Caco-2 (cell line): Measurements from ENCODE around the gene TNRC18. TPM values are rescaled to one million over a fixed set of nuclear protein-coding genes. Genes with fewer than 3 reads are reported as not detected.
"Not testable (repeated sequence)": the region's sequence is repeated elsewhere in the genome, so short reads cannot be mapped to it uniquely, and the experiment has no call there.

Experiments
- BruUV-seq: library from RNA; stranded (reverse); fragments of 400-500 nt; replicated peaks from 2 replicates; lab custom pipeline; 2021; lab: Mats Ljungman, UMichigan
- CTCF ChIA-PET: fragments of 300-600 bp; sonication (Branson Sonifier 250); formaldehyde crosslinking; loops from one replicate; lab custom pipeline; 2022; ENCODE audit warnings: antibody characterized with exemption; lab: Charles Lee
- POLR2A ChIA-PET: fragments of 300-600 bp; sonication (Branson Sonifier 250); formaldehyde crosslinking; loops from one replicate; lab custom pipeline; 2022; ENCODE audit warnings: antibody characterized with exemption; lab: Charles Lee
- DNase-seq, 2 experiments: peaks; one replicate each; pipeline versions ENCODE4 v3.0.0 to v3.0.0-alpha.2; 2020 to 2022
- H3K27me3 ChIP-seq: replicated peaks from 2 replicates; pipeline ENCODE4 v1.6.0; 2011; ENCODE audit warnings: low read length; ENCODE audit not compliant: control insufficient read depth, insufficient read depth
- H3K36me3 ChIP-seq: 2 replicates; pipeline ENCODE4 v1.5.1; 2011; ENCODE audit warnings: low read length; ENCODE audit not compliant: control insufficient read depth, insufficient read depth
- H3K4me1 ChIP-seq: fragments of 250-450 bp; sonication (Bioruptor Pico); 2 replicates; pipeline ENCODE4 v1.5.1; 2020; ENCODE audit warnings: mild to moderate bottlenecking
- H3K4me3 ChIP-seq: 2 replicates; pipeline ENCODE4 v1.5.1; 2011; ENCODE audit warnings: low read depth, mild to moderate bottlenecking, control low read depth, low read length
- H3K9me3 ChIP-seq: fragments of 250-450 bp; sonication (Bioruptor Pico); 2 replicates; pipeline ENCODE4 v1.5.1; 2020; ENCODE audit warnings: mild to moderate bottlenecking, moderate library complexity
- H3K27ac Mint-ChIP-seq: one replicate; pipeline ENCODE4 v1.8.0; 2022; ENCODE audit warnings: mixed read lengths; ENCODE audit not compliant: unreplicated experiment
- H3K27me3 Mint-ChIP-seq: one replicate; pipeline ENCODE4 v1.8.0; 2022; ENCODE audit warnings: mixed read lengths; ENCODE audit not compliant: insufficient read depth, unreplicated experiment
- H3K36me3 Mint-ChIP-seq: one replicate; pipeline ENCODE4 v1.8.0; 2022; ENCODE audit warnings: mild to moderate bottlenecking, mixed read lengths; ENCODE audit not compliant: insufficient read depth, unreplicated experiment
- H3K4me1 Mint-ChIP-seq: one replicate; pipeline ENCODE4 v1.8.0; 2022; ENCODE audit warnings: low read depth, mixed read lengths; ENCODE audit not compliant: unreplicated experiment
- H3K4me3 Mint-ChIP-seq: one replicate; pipeline ENCODE4 v1.8.0; 2022; ENCODE audit warnings: mild to moderate bottlenecking, moderate library complexity, mixed read lengths; ENCODE audit not compliant: unreplicated experiment
- H3K9me3 Mint-ChIP-seq: one replicate; pipeline ENCODE4 v1.8.0; 2022; ENCODE audit warnings: mixed read lengths; ENCODE audit not compliant: unreplicated experiment
- intact Hi-C: fragments of 100-400 bp; cut with micrococcal nuclease; formaldehyde crosslinking; loops from one replicate; pipeline ENCODE4 v1.10.0; 2022; ENCODE audit not compliant: unreplicated experiment
- total RNA-seq: library from RNA; stranded (reverse); gene quantifications from 2 replicates; pipeline ENCODE4 v1.2.3, GENCODE V29; 2022
- TF ChIP-seq, protein P1 (sequence below), 2 experiments: fragments of 200-600 bp in 1 of 2; IDR thresholded peaks; 1 replicate in 1 of 2; 2 replicates in 1 of 2; pipeline versions ENCODE4 v1.5.1 to v1.8.0; 2011 to 2022; ENCODE audit warnings: antibody characterized with exemption in 1 of 2, control low read depth in 1 of 2, inconsistent platforms in 1 of 2, low read depth in 1 of 2, low read length in 1 of 2, mild to moderate bottlenecking in 1 of 2, moderate library complexity in 1 of 2; ENCODE audit not compliant: insufficient read depth in 1 of 2, severe bottlenecking in 1 of 2, unreplicated experiment in 1 of 2

The TNRC18 gene
- total RNA-seq, 1 experiment from 2014 or later = 75.6 TPM

GRCh38 chr7:5266191-5267028, 157.2 kb downstream of the TNRC18 start:
- BruUV-seq = no TSS peak
- CTCF ChIA-PET = no interaction called here
- Mint-ChIP-seq H3K4me1 (no peaks in the 10 kb centered on the region), H3K27me3 (no peaks in the 10 kb centered on the region), H3K4me3 (no peak overlapping the region), H3K27ac (no peak overlapping the region), H3K36me3 (no peaks in the 10 kb centered on the region), H3K9me3 (no peaks in the 10 kb centered on the region)
- Histone ChIP-seq H3K9me3 (no peaks in the 10 kb centered on the region), H3K36me3 (no peaks in the 10 kb centered on the region), H3K4me3 (no peak overlapping the region), H3K27me3 (no peaks in the 10 kb centered on the region), H3K4me1 (no peaks in the 10 kb centered on the region)
- no peak for DNase-seq
- TF ChIP-seq, protein P1, sequence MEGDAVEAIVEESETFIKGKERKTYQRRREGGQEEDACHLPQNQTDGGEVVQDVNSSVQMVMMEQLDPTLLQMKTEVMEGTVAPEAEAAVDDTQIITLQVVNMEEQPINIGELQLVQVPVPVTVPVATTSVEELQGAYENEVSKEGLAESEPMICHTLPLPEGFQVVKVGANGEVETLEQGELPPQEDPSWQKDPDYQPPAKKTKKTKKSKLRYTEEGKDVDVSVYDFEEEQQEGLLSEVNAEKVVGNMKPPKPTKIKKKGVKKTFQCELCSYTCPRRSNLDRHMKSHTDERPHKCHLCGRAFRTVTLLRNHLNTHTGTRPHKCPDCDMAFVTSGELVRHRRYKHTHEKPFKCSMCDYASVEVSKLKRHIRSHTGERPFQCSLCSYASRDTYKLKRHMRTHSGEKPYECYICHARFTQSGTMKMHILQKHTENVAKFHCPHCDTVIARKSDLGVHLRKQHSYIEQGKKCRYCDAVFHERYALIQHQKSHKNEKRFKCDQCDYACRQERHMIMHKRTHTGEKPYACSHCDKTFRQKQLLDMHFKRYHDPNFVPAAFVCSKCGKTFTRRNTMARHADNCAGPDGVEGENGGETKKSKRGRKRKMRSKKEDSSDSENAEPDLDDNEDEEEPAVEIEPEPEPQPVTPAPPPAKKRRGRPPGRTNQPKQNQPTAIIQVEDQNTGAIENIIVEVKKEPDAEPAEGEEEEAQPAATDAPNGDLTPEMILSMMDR (IDR thresholded peaks at IDR 0.05; ENCODE audit: insufficient read depth in 1 of 2, low read depth in 1 of 2, low read length in 1 of 2, severe bottlenecking in 1 of 2, unreplicated experiment in 1 of 2) = no peak
- POLR2A ChIA-PET = no interaction called here
- intact Hi-C loops = no loop called here

DNA sequence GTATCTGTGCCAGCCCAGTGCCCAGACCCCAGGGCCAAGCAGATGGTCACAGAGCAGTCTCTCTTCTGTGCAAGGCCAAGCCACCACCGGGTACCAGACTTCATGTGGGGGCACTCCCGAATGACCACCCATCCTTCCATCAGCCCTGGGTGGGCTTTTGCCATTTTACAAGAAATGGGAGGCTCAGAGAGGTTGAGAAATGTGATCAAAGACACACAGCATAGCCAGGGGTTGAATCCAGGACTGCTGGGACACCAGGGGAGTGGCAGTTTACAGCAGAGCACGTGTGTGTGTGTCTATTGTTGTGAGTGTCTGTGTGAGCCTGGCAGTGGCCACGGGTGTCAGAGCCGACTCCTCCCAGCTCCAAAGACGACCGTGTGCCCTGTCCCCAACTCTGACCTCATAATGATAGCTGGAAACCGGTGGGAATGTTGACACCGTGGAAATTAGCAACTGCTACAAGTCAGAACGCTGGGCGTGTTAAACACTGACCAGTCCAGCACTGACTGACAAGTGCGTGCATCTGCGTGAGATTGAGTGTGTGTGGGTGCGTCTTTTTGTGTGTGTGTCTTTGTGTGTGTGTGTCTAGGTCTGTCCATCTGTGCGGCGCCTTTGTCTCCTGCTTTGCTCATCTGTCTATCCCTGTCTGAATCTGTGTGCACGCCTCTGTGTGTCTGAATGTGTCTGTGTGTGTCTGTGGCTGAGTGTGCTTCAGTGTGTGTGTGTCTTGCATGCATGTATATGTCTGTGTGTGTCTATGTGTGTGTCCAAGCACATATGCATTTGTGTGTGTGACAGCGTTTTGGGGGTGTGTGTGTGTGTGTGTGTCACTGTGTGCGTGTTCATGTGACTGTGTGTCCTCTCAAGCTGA, 158.1 kb downstream of the TNRC18 start:
- no peaks in the 10 kb centered on the region for H3K4me1 ChIP-seq
- ChIA-PET POLR2A (no interaction called here), CTCF (no interaction called here)
- no peak overlapping the region for H3K4me3 ChIP-seq
- intact Hi-C loops = no loop called here
- no TSS peak for BruUV-seq
- H3K27me3 ChIP-seq = no peaks in the 10 kb centered on the region
- H3K4me1 Mint-ChIP-seq = no peaks in the 10 kb centered on the region
- H3K9me3 ChIP-seq = no peaks in the 10 kb centered on the region
- TF ChIP-seq, protein P1 (IDR thresholded peaks at IDR 0.05; ENCODE audit: insufficient read depth in 1 of 2, low read depth in 1 of 2, low read length in 1 of 2, severe bottlenecking in 1 of 2, unreplicated experiment in 1 of 2) = no peak
- H3K36me3 ChIP-seq = no peaks in the 10 kb centered on the region
- H3K4me3 Mint-ChIP-seq = no peak overlapping the region
- no peak for DNase-seq
- no peak overlapping the region for H3K27ac Mint-ChIP-seq
- H3K27me3 Mint-ChIP-seq = no peaks in the 10 kb centered on the region
- H3K36me3 Mint-ChIP-seq = no peaks in the 10 kb centered on the region
- H3K9me3 Mint-ChIP-seq = no peaks in the 10 kb centered on the region

DNA sequence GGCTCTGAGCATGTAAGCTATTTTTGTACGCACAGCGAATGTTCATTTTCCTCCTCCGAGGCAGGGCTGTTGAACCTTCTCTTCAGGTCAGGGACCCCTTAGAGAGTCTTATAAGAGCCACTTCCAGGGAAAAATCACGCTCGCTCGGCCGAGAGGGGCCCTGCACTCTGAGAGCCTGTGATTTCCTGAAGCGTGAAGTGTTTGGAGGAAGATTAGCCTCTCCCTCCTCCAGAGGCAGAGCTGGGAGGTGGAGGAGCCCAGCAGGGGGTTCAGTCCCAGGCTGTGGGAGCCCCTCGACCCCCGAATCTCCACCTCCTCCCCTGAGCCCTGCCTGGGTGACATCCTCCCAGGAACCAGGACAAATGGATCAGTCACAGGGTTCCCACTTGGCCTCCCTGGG, 160.6 kb downstream of the TNRC18 start:
- H3K27me3 ChIP-seq, intact Hi-C loops, BruUV-seq, H3K36me3 ChIP-seq, H3K27ac Mint-ChIP-seq, H3K27me3 Mint-ChIP-seq, H3K4me1 Mint-ChIP-seq, H3K4me1 ChIP-seq, CTCF ChIA-PET, H3K36me3 Mint-ChIP-seq, DNase-seq, H3K9me3 ChIP-seq, H3K4me3 ChIP-seq, H3K4me3 Mint-ChIP-seq, H3K9me3 Mint-ChIP-seq: not testable (repeated sequence)
- POLR2A ChIA-PET = interaction anchor here (0.6 kb wide), 1 partner anchor 16 kb away, joined by 6 read pairs; no protein-coding TSS in a partner anchor

GRCh38 chr7:5260530-5261068, 163.0 kb downstream of the TNRC18 start:
- H3K4me3 Mint-ChIP-seq, H3K27me3 ChIP-seq, H3K4me1 ChIP-seq, intact Hi-C loops, H3K36me3 Mint-ChIP-seq, BruUV-seq, H3K4me1 Mint-ChIP-seq, H3K9me3 ChIP-seq, H3K27ac Mint-ChIP-seq, H3K9me3 Mint-ChIP-seq, CTCF ChIA-PET, H3K4me3 ChIP-seq, DNase-seq, H3K36me3 ChIP-seq, POLR2A ChIA-PET, H3K27me3 Mint-ChIP-seq: not testable (repeated sequence)
